IPS-18c (cell line): ENCODE data around the gene SLC2A4RG.

Experiments used
- H3K4me3 ChIP-seq: 2 replicates; pipeline ENCODE4 v1.7.0; 2013; ENCODE audit warnings: low read depth, mild to moderate bottlenecking, low read length, moderate library complexity; ENCODE audit not compliant: insufficient read depth
- H3K9me3 ChIP-seq: one replicate; pipeline ENCODE4 v1.6.1; 2013; ENCODE audit warnings: mild to moderate bottlenecking, low read length, moderate library complexity; ENCODE audit not compliant: control insufficient read depth, insufficient read depth

SLC2A4RG gene

GRCh38 chr20:63744574-63745423 lies 5.2 kb downstream of the SLC2A4RG start:
- Histone ChIP-seq H3K9me3 (no peaks in the 10 kb centered on the region), H3K4me3 (no peak overlapping the region)

DNA sequence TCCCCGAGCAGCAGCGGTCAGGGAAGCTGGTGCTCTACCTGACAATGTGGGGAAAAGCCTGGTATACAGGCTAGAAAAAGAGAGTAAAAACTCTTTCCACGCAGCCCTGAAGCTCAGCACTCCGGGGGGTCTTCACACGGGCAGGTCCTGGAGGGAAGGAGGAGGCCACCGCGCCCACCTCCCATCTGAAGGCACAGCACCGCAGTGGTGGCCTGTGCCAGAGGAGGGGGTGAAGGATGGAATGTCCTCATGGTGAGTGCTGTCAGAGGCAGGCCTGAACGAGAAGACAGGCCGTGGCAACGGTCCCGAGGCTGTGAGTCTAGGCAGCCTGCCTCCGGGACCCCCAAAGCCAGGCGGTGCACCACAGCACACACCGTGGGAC lies 5.8 kb downstream of the SLC2A4RG start:
- H3K4me3 ChIP-seq: no peak overlapping the region
- no peaks in the 10 kb centered on the region for H3K9me3 ChIP-seq

- H3K9me3 ChIP-seq: no peaks in the 10 kb centered on the region
- H3K4me3 ChIP-seq: no peak overlapping the region
These were observed 6.6 kb downstream of the SLC2A4RG start for GRCh38 chr20:63745961-63746731.

- no peak overlapping the region for H3K4me3 ChIP-seq
- H3K9me3 ChIP-seq: no peaks in the 10 kb centered on the region
These were observed 7.3 kb downstream of the SLC2A4RG start for GRCh38 chr20:63746751-63747315.

GRCh38 chr20:63747622-63748069 lies 8.1 kb downstream of the SLC2A4RG start:
- H3K4me3 ChIP-seq: no peak overlapping the region
- H3K9me3 ChIP-seq: no peaks in the 10 kb centered on the region

DNA sequence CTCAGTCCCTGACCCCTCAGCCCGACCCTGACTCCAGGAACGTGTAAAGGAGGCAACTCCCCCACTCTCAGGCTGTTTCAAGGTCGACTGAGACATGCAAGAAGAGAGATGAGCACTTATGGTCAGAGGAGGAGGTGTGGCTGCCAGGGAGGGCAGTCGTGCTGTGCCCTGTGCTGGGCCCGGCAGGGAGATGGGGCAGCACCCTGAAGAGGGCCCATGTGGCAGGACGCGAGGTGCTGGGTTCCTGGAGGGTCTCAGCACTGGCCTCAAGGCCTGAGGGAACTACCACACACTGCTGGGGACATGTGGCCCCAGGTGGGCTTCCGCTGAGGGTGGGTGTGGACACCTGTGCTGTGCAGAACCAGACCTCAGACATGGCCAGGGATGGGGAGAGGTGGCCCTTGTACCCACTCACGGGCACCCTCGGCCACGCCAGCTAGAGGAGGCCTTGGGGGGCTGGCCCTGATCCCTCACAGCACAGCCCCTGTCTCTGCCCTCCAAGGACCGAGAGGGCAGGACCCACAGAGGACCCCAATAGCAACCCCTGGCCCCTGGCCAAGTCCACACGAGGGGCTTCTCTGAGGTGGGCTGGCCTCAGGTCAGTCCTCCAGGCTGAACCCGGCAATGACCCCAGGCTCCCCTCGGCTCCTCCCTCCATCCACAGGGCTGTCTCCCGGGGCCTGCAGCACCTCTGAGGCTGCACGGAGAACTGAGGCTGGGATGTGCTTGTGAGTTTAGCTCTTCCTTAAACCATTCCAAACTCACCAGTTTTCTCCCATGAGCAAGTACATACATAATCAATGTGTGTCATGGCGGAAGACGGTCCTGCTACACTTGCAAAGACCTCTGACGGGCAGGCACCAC lies 8.7 kb downstream of the SLC2A4RG start:
- Histone ChIP-seq H3K4me3 (no peak overlapping the region), H3K9me3 (no peaks in the 10 kb centered on the region)

DNA sequence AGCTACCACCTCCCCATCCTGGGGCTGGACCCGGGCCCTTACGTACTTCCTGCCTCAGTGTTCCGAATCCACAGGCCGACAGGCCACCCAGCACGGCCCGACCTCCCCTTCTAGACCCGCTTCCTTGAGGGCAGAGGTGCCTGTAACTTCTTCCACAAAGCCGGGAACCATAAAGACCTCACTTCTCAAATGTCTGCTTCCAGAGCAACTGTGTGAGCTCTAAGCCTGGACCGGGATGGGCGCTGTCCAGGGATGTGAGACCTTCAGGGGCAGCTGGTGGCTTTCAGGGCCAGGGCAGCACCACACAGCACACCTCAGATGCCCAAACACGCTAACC lies 9.3 kb downstream of the SLC2A4RG start:
- Histone ChIP-seq H3K9me3 (no peaks in the 10 kb centered on the region), H3K4me3 (no peak overlapping the region)

- no peak overlapping the region for H3K4me3 ChIP-seq
- no peaks in the 10 kb centered on the region for H3K9me3 ChIP-seq
These were observed 10.3 kb downstream of the SLC2A4RG start for GRCh38 chr20:63749597-63750508.

- Histone ChIP-seq H3K4me3 (no peak overlapping the region), H3K9me3 (no peaks in the 10 kb centered on the region)
These were observed 11.4 kb downstream of the SLC2A4RG start for GRCh38 chr20:63750807-63751470.

- H3K4me3 ChIP-seq: no peak overlapping the region
- H3K9me3 ChIP-seq: no peaks in the 10 kb centered on the region
These were observed 12.1 kb downstream of the SLC2A4RG start for GRCh38 chr20:63751471-63752271.

DNA sequence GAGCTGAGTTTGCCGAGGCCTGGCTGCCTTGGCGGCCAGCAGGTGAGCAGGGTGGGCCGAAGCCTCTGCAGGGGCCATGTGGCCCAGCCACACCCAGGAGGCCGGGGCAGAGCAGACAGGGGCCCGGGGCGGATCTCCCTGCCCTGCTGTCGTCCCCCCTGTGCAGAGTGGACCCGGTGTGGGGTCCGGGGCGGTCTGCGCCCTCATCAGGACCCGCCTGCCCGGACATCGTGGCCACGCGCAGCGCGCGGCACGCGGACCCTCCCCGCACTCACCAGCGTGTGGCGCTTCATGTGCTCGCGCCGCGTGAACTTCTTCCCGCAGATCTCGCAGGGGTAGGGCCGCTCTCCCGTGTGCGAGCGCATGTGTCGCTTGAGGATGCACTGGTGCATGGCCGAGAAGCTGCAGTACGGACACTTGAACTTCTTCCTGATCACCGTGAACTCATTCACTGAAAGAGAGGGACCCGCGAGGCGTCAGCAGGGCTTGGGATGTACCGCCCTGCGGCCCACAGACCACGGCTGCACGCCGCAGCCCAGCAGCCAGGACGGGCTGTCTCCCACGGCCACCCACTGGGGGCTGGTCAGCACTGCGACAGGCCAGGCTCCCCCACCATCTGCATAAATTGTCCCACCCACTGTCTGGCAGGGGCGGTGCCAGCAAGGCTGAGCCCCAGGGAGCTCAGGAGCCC lies 13.0 kb downstream of the SLC2A4RG start:
- Histone ChIP-seq H3K4me3 (no peak overlapping the region), H3K9me3 (no peaks in the 10 kb centered on the region)

- Histone ChIP-seq H3K4me3 (no peak overlapping the region), H3K9me3 (no peaks in the 10 kb centered on the region)
These were observed 13.8 kb downstream of the SLC2A4RG start for GRCh38 chr20:63753381-63753780.

DNA sequence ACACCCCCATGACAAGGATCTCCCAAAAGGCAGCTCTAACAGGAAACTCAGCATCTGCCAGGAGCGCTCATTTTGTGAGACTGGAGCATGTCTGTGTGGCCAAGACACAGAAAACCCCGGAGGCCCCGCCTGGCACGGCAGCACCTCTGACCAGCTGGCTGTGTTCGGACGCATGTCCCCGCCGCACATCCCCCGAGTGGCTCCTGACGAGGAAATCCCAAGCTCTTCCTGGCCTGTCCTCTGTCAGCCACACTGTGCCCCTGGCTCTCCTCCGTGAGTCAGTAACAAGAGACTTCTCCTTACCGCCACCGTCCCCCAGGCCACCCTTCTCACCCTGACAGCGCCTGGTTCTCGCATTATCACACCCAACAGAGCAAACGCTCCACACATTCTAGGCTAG lies 14.4 kb downstream of the SLC2A4RG start:
- Histone ChIP-seq H3K4me3 (no peak overlapping the region), H3K9me3 (no peaks in the 10 kb centered on the region)

DNA sequence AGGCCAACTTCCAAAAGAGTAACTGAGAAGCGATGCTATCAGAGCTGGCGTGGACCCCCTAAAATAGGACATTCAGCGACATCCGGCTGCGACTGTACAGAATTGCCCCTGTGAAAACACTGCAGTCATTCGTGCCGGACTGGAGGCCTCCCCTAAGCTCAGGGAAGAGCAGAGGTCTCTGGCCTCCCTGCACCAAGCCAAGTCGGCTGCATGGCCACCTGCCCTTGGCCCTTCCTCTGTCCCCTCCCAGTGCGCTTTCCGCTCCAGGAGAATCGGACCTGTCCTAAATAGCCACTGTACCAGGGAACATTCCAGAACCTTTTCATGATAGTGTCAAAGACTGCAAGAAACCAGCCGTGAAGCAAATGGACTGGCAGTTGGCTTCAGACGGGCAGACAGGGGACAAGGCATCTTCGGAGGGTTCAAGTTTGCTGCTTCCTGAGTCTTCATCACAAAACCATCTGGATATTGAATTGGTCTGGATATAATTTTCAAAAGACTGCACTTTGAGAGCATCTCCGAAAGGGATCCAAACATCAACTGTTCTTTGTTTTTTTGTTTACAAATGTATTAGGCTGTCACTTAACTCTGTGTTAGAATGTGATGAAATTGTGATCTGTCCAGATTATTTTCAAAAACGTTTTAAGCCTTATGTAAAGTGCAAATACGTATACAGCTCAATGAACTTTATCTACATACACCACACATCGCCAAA lies 16.5 kb downstream of the SLC2A4RG start:
- Histone ChIP-seq H3K4me3 (no peak overlapping the region), H3K9me3 (no peaks in the 10 kb centered on the region)
